ENCODE data around the gene MRPL36.
A peak's percentile ranks its signal among the peaks of the same experiment; 100 is the strongest.
"Not testable (repeated sequence)": the region's sequence is repeated elsewhere in the genome, so short reads cannot be mapped to it uniquely, and the experiment has no call there.

MRPL36 gene

GRCh38 chr5:1799602-1800471 lies at the start of gene MRPL36:
MRPL36 (minus strand) TSS chr5:1799837; CDS start chr5:1798935, 902 bp downstream.
- DNase-seq: peak; percentile 14

GRCh38 chr5:1847611-1848010 lies 48.0 kb upstream of the MRPL36 start:
- no peak for DNase-seq

- no peak for DNase-seq
These were observed 47.4 kb upstream of the MRPL36 start for GRCh38 chr5:1847056-1847455.

- no peak for DNase-seq
These were observed 46.9 kb upstream of the MRPL36 start for GRCh38 chr5:1846583-1846982.

- DNase-seq: no peak
These were observed 46.1 kb upstream of the MRPL36 start for GRCh38 chr5:1845696-1846095.

- DNase-seq: no peak
These were observed 45.2 kb upstream of the MRPL36 start for GRCh38 chr5:1844708-1845436.

- not testable (repeated sequence) for DNase-seq
These were observed 44.1 kb upstream of the MRPL36 start for GRCh38 chr5:1843761-1844160.

GRCh38 chr5:1842004-1842819 lies 42.6 kb upstream of the MRPL36 start:
- no peak for DNase-seq

- no peak for DNase-seq
These were observed 41.3 kb upstream of the MRPL36 start for GRCh38 chr5:1840741-1841521.

- no peak for DNase-seq
These were observed 40.5 kb upstream of the MRPL36 start for GRCh38 chr5:1840071-1840547.

GRCh38 chr5:1838013-1838412 lies 38.4 kb upstream of the MRPL36 start:
- no peak for DNase-seq

- DNase-seq: no peak
These were observed 37.5 kb upstream of the MRPL36 start for GRCh38 chr5:1836891-1837880.

- DNase-seq: no peak
These were observed 36.7 kb upstream of the MRPL36 start for GRCh38 chr5:1836176-1836890.

GRCh38 chr5:1835431-1835830 lies 35.8 kb upstream of the MRPL36 start:
- no peak for DNase-seq

GRCh38 chr5:1834721-1835429 lies 35.2 kb upstream of the MRPL36 start:
- DNase-seq: no peak

GRCh38 chr5:1834022-1834551 lies 34.5 kb upstream of the MRPL36 start:
- DNase-seq: no peak

GRCh38 chr5:1833264-1834021 lies 33.8 kb upstream of the MRPL36 start:
- DNase-seq: no peak

GRCh38 chr5:1832511-1833250 lies 33.0 kb upstream of the MRPL36 start:
- DNase-seq: no peak

All from SIG-M5 (cell line).